Suprapubic skin (tissue), 4 donors: Measurements from ENCODE around the gene SYPL1. TPM values are rescaled to one million over a fixed set of nuclear protein-coding genes. Genes with fewer than 3 reads are reported as not detected.

Experiments used
- DNase-seq, 2 donors: peaks; one replicate each; pipeline ENCODE4 v3.0.0-alpha.2; 2019; ENCODE audit warnings: low spot score in 2 of 2
- H3K27ac ChIP-seq: fragments of 200-600 bp; sonication (generic); one replicate; pipeline ENCODE4 v1.5.1; 2019
- H3K27me3 ChIP-seq: fragments of 200-600 bp; sonication (generic); one replicate; pipeline ENCODE4 v1.5.1; 2019
- H3K36me3 ChIP-seq: fragments of 200-600 bp; sonication (generic); one replicate; pipeline ENCODE4 v1.5.1; 2019
- H3K4me1 ChIP-seq: fragments of 200-600 bp; sonication (generic); one replicate; pipeline ENCODE4 v1.5.1; 2019
- H3K4me3 ChIP-seq: fragments of 200-600 bp; sonication (generic); one replicate; pipeline ENCODE4 v1.5.1; 2019; ENCODE audit warnings: mild to moderate bottlenecking
- H3K9me3 ChIP-seq: fragments of 200-600 bp; sonication (generic); one replicate; pipeline ENCODE4 v1.5.1; 2019
- CTCF ChIP-seq, 2 donors: fragments of 200-600 bp in 1 of 2; fragments of 450-650 bp in 1 of 2; sonication (generic) in 1 of 2; IDR thresholded peaks; one replicate each; pipeline ENCODE4 v1.5.1; 2016 to 2019; ENCODE audit warnings: antibody characterized with exemption in 2 of 2, mild to moderate bottlenecking in 1 of 2, moderate library complexity in 1 of 2
- EP300 ChIP-seq: sonication (generic); formaldehyde crosslinking; IDR thresholded peaks from one replicate; pipeline ENCODE4 v1.6.1; 2017; ENCODE audit warnings: antibody characterized with exemption
- POLR2A ChIP-seq, 2 donors: fragments of 450-650 bp; IDR thresholded peaks; one replicate each; pipeline ENCODE4 v1.6.1; 2017; ENCODE audit warnings: antibody characterized with exemption in 2 of 2, mild to moderate bottlenecking in 2 of 2, moderate library complexity in 2 of 2
- POLR2AphosphoS5 ChIP-seq, 3 donors: sonication (generic); formaldehyde crosslinking; IDR thresholded peaks; one replicate each; pipeline ENCODE4 v1.6.1; 2017; ENCODE audit warnings: antibody characterized with exemption in 3 of 3
- WGBS: methylation state at CpG from one replicate; pipeline ENCODE4 v1.1.5; 2018; 5-methylcytosine and 5-hydroxymethylcytosine counted together
- total RNA-seq, 4 donors: library from RNA; depleted of rRNA; stranded (reverse); fragments of >200 nt; gene quantifications; one replicate each; pipeline ENCODE4 v1.1.0, GENCODE V29; 2016

SYPL1 gene
- total RNA-seq, 4 donors from 2014 or later: 71.3 to 115 (median 99.3) TPM

- peaks cover 52% of the 10 kb centered on the region for H3K4me1 ChIP-seq
- peaks cover 3% of the 10 kb centered on the region for H3K36me3 ChIP-seq
- DNase-seq: no peak
- no peak overlapping the region for H3K4me3 ChIP-seq
- no peaks in the 10 kb centered on the region for H3K27me3 ChIP-seq
- TF ChIP-seq EP300 (no peak), CTCF (IDR thresholded peaks at IDR 0.05) (no peak), POLR2A (IDR thresholded peaks at IDR 0.05) (no peak), POLR2AphosphoS5 (IDR thresholded peaks at IDR 0.05) (no peak)
- no peaks in the 10 kb centered on the region for H3K9me3 ChIP-seq
- 59% methylated on average over 1 of the region's 1 CpG for WGBS
- no peak overlapping the region for H3K27ac ChIP-seq
Observed at GRCh38 chr7:106108991-106109390, 3.1 kb downstream of the SYPL1 start.

- peaks cover 34% of the 10 kb centered on the region for H3K4me1 ChIP-seq
- TF ChIP-seq POLR2AphosphoS5 (IDR thresholded peaks at IDR 0.05): no peak
- TF ChIP-seq POLR2A (IDR thresholded peaks at IDR 0.05): no peak
- TF ChIP-seq CTCF (IDR thresholded peaks at IDR 0.05): no peak
- TF ChIP-seq EP300: no peak
Observed at GRCh38 chr7:106104721-106105260, 7.3 kb downstream of the SYPL1 start.

GRCh38 chr7:106102387-106102966 lies 9.6 kb downstream of the SYPL1 start:
- Histone ChIP-seq H3K36me3 (peaks cover 7% of the 10 kb centered on the region), H3K27me3 (no peaks in the 10 kb centered on the region), H3K4me3 (no peak overlapping the region), H3K4me1 (peaks cover 19% of the 10 kb centered on the region), H3K27ac (no peak overlapping the region), H3K9me3 (no peaks in the 10 kb centered on the region)
- WGBS: 93% methylated on average over 6 of the region's 6 CpGs
- no peak for TF ChIP-seq CTCF (IDR thresholded peaks at IDR 0.05)
- TF ChIP-seq EP300: no peak
- no peak for TF ChIP-seq POLR2AphosphoS5 (IDR thresholded peaks at IDR 0.05)
- no peak for TF ChIP-seq POLR2A (IDR thresholded peaks at IDR 0.05)
- no peak for DNase-seq

More at GRCh38 chr7:106104721-106105260, 7.3 kb downstream of the SYPL1 start:
- DNase-seq: no peak
- H3K36me3 ChIP-seq: peaks cover 3% of the 10 kb centered on the region
- no peaks in the 10 kb centered on the region for H3K27me3 ChIP-seq
- H3K9me3 ChIP-seq: no peaks in the 10 kb centered on the region
- no peak overlapping the region for H3K27ac ChIP-seq
- H3K4me3 ChIP-seq: no peak overlapping the region
- WGBS: 63% methylated on average over 2 of the region's 2 CpGs

- Histone ChIP-seq H3K4me3 (no peak overlapping the region), H3K27me3 (no peaks in the 10 kb centered on the region), H3K36me3 (peaks cover 14% of the 10 kb centered on the region), H3K9me3 (no peaks in the 10 kb centered on the region), H3K4me1 (peaks cover 19% of the 10 kb centered on the region), H3K27ac (no peak overlapping the region)
- 69% methylated on average over 3 of the region's 3 CpGs for WGBS
- TF ChIP-seq POLR2AphosphoS5 (IDR thresholded peaks at IDR 0.05): no peak
- no peak for DNase-seq
Observed at GRCh38 chr7:106101726-106102125, 10.4 kb downstream of the SYPL1 start.

GRCh38 chr7:106100863-106101629 lies 11.1 kb downstream of the SYPL1 start:
- Histone ChIP-seq H3K4me3 (no peak overlapping the region), H3K27ac (no peak overlapping the region), H3K4me1 (peaks cover 18% of the 10 kb centered on the region), H3K36me3 (peaks cover 18% of the 10 kb centered on the region), H3K9me3 (no peaks in the 10 kb centered on the region), H3K27me3 (no peaks in the 10 kb centered on the region)
- no peak for DNase-seq
- TF ChIP-seq POLR2AphosphoS5 (IDR thresholded peaks at IDR 0.05) (no peak), CTCF (IDR thresholded peaks at IDR 0.05) (no peak), POLR2A (IDR thresholded peaks at IDR 0.05) (no peak), EP300 (no peak)
- 83% methylated on average over 5 of the region's 5 CpGs for WGBS
